Kasumi-1 (cell line): Measurements from ENCODE around the gene LACC1.

ENCODE experiments used
- DNase-seq, 2 experiments: peaks; one replicate each; lab custom pipeline; 2025; lab: John Stamatoyannopoulos, UW

LACC1 gene

DNA sequence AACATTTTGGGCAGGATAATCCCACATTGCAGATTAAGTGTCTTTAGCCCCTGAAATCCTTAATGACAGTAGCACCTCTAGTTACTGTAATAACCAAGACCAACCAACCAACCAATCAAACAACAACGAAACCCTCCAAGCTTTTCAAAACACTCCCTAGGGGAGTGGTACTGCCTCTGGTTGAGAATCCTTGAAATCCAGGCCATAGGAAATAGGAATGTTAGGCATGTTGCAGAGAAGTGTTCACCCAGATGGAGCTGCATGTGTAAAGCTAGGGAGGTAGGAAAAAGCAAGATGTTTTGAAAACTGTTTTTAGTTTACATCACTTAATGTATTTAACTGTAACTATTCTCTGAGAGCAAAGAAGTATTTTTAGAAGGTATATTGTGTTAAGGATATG lies 4.5 kb downstream of the LACC1 start:
- DNase-seq: no peak

GRCh38 chr13:43894438-43894837 lies 14.7 kb downstream of the LACC1 start:
- DNase-seq: peak; percentile 29 to 33

GRCh38 chr13:43895940-43896339 lies 16.2 kb downstream of the LACC1 start:
- DNase-seq: no peak

- peak; percentile 75 to 81 for DNase-seq
These were observed 25.8 kb downstream of the LACC1 start for GRCh38 chr13:43905435-43906031.

DNA sequence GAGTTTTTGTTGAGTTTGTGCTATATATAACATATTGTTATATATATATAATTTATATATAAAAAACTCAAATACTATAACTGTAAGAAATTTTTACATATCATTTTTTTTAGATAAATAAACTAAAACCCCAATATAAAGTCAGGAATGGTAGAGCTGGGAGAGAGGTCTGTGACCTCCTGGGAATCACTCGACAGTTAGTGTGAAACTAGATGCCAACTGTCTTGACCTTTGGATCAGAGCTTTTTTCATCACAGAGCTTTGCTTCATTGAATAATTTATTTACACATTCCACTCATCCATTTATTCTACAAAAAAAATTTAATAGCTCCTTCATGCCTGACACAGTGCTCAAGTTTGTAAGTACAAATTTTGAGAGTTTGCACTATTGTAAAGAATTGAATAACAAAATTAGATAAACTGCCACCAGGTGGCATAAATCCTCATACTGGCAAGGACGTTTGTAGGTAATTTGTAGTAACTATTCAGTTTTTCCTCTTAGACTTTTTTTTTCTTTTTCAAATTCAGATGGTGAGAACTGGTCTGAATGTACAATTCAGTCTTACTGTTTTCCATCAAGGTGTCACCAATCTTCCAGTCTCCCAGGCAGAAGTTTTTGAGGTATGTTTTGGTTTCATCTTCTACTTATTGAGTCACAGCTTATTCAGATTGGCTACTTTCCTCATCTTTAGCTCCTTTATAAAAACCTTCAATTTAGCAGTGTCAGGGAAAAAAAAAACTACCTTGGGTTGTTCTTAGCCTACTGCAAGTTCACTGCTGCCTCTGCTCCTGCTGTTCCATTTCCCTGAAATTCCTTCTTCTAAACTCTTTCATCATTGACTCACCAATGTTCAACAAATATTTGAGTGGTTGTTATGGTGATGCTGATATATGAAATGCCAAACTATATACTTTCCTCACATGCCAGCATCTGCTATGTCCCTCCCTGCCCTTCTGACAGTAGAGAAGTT lies 28.7 kb downstream of the LACC1 start:
- peak; percentile 53 to 64 for DNase-seq

DNA sequence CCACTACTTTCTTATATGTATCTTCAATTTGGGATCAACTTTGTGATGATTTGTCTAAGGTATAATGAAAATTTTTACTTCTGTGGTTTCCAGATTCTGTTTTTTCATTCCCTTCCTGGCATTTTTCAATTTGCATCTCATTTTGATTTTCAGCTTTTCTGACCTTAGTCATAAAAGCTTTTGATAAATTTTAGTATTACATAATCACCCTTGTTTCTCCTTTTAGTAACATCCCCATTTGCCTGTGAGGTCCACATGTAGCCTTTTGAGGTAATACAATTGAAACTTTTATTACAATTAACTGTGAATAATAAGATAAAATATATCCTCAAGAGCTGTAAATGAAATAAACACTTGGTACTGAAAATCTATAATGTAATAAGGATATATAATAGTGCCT lies 31.2 kb downstream of the LACC1 start:
- no peak for DNase-seq

DNA sequence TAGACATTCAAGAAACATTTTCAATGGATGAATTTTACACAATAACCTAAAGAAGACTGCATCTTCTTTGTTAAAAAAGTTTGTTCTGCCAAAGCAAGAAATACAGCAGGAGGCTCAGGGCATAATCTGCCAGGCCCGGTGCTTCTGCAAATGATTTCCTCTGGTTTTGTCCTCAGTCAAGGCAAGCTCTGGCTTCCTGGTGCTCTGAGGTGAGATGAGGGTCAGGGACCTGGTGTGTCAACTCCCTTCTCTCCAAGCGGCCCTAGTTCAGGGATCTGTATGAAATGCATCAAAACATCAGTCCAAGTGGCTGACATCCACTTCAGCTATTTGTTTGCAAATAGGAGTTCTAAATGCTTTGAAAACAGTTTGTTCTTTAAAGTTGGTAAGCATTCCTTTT lies 31.6 kb downstream of the LACC1 start:
- no peak for DNase-seq

- no peak for DNase-seq
These were observed 32.2 kb downstream of the LACC1 start for GRCh38 chr13:43911871-43912270.

DNA sequence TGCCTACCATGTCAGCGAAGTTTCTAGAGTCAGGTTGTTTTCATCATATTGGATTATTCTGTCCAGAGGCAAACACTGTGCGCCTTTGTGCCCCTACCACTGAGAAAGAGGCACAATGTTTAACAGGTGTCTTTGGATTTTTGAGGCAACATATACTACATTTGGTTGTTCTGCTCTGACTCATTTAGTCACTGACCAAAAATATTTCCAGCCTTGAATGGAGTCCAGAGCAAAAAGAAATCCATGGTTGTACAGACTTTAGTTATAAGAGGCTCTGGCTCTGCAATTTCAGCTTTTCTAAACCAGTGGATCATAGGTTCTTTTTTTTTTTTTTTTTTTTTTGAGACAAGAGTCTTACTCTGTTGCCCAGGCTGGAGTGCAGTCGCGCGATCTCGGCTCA lies 35.7 kb downstream of the LACC1 start:
- no peak for DNase-seq

GRCh38 chr13:43916828-43917227 lies 37.1 kb downstream of the LACC1 start:
- no peak for DNase-seq

DNA sequence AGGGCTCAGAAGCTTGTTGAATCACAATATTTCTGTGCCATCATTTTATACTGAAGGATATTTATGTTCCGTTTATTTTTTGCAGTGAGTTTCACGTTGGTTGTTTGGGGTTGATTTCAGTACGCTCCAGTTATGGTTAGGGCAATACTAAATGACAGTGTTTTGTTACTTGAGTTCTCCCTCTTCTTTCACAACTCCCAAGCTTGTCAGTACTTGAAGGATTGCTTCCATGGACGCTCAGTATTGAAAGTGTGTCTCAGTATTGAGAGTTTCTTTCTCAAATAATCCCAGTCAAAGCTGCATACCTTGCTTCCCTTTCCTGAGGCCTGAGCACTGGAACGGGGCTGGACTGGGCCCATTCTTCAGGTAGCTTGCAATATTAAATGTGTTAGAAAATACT lies 38.9 kb downstream of the LACC1 start:
- no peak for DNase-seq

- no peak for DNase-seq
These were observed 41.4 kb downstream of the LACC1 start for GRCh38 chr13:43920965-43921674.

- no peak for DNase-seq
These were observed 45.0 kb downstream of the LACC1 start for GRCh38 chr13:43924549-43925245.

DNA sequence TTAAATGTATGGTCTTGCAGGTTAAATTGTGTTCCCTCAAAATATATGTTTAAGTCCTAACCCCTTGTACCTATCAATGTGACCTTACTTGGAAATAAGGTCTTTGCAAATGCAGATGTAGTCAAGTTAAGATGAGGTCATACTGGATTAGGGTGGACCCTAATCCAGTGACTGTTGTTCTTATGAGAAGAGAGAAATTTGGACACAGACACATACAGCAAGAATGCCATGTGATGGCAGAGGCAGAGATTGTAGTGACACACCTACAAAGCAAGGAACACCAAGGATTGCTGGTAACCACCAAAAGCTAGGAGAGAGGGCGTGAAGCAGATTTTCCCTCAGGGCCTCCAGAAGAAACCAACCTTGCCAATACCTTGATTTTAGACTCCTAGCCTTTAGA lies 50.2 kb downstream of the LACC1 start:
- DNase-seq: no peak

GRCh38 chr13:43933378-43933777 lies 53.7 kb downstream of the LACC1 start:
- no peak for DNase-seq

- DNase-seq: no peak
These were observed 54.6 kb downstream of the LACC1 start for GRCh38 chr13:43934273-43934672.

- no peak for DNase-seq
These were observed 56.2 kb downstream of the LACC1 start for GRCh38 chr13:43935878-43936277.

DNA sequence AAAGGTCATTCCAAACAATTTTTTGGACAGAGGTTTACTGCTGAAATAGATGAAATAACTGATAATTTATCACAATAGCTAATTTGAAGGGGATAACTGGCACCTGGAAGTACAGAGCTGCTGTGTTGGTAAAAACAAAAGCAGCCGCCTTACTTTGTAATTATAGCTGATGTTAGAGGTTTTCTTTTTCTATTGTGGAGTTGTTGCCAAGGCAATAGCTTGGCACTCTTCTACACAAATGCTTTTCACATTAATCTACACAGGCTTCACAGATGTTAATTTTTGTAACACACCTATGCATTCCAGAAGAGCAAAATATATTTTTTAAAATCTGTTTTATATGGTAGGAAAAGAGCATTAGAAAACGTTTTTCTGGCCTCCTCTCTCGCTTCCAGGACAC lies 56.9 kb downstream of the LACC1 start:
- no peak for DNase-seq

- no peak for DNase-seq
These were observed 58.1 kb downstream of the LACC1 start for GRCh38 chr13:43937839-43938238.

DNA sequence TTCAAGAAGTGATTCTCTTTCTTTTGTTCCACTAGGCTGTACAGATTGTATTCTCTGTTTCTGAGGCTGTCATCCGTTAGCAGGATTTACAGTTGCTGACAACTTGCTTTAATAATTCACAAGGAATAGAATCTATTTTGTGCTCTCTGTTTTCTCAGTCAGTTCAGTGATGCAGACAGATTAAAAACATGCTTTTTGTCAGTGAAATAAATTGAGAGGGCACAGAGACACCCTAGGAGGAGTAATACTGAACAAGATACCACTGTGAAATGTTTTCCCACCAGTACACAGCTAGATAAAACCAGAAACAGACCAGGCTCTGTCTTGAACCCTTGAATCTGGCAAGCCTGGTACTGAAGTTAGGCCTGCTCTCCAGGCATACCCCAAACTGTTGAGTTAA lies 58.7 kb downstream of the LACC1 start:
- no peak for DNase-seq

DNA sequence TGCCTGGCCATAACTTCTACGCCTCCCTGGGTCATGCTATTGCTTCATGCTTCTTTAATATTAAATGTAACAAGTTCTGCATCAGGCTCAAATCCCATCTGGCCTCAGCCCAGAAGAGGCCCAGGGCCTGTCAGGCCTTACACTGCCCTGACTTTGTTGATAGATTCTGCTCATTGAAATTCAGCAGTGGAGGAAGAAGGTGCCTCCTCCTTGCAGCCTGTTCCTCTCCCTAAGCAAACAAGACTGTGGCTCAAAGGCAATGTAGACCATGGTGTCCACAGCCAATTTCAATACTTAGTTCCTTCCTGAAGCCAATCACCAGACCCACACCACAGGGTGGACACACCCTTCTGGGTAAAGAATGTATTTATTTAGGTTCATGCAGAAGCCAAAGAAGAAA lies 59.4 kb downstream of the LACC1 start:
- no peak for DNase-seq

DNA sequence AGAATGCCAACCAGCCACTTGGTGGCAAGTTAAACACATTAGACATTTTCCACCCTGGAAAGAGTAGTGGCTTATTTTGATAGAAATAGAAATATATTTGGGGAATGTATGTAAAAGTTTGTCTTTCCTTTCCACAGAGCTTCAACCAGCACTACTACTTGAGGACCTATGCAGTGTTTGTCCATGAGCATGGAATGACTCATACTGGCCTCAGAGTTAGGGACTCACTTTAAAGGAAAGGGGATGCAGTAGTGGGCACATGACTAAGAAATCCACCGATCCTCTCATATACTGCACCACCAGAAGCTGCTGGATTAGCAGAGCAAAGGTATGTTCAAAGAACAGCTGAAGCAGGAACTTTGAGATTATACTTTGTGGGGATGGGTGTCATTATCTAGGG lies 62.6 kb downstream of the LACC1 start:
- DNase-seq: no peak
